SK-N-SH (cell line): Measurements from ENCODE around the gene CEP170B. TPM values are rescaled to one million over a fixed set of nuclear protein-coding genes. Genes with fewer than 3 reads are reported as not detected.

Experiments used
- CTCF ChIA-PET: fragments of 300-600, 350-600 bp; formaldehyde crosslinking; extraction: SDS; loops from one replicate; lab custom pipeline; 2021; lab: Yijun Ruan, JAX
- POLR2A ChIA-PET: fragments of 350-600 bp; sonication (Branson Sonifier 250); formaldehyde crosslinking; extraction: SDS; loops from one replicate; lab custom pipeline; 2020; ENCODE audit warnings: antibody characterized with exemption, inconsistent platforms; lab: Yijun Ruan, JAX
- DNase-seq: peaks from one replicate; pipeline ENCODE4 v3.0.0; 2012
- H2AFZ ChIP-seq: fragments of 200-600 bp; sonication (generic); 2 replicates; pipeline ENCODE4 v1.8.1; 2016; ENCODE audit warnings: antibody characterized with exemption, mild to moderate bottlenecking, low read depth
- H3F3A ChIP-seq: fragments of 200-600 bp; sonication (generic); replicated peaks from 2 replicates; pipeline ENCODE3; 2016; ENCODE audit warnings: antibody characterized with exemption, mild to moderate bottlenecking; ENCODE audit not compliant: insufficient read depth
- H3K27ac ChIP-seq, 2 experiments: fragments of 200-500 bp in 1 of 2; fragments of 200-600 bp in 1 of 2; sonication (Bioruptor generic) in 1 of 2; sonication (generic), shearing (Covaris generic) in 1 of 2; 2 replicates each; pipeline versions ENCODE4 v1.5.1 to v1.6.1; 2014 to 2016; ENCODE audit warnings: low read depth in 2 of 2, inconsistent platforms in 1 of 2, low read length in 1 of 2, mild to moderate bottlenecking in 1 of 2, mixed read lengths in 1 of 2
- H3K27me3 ChIP-seq: fragments of 200-600 bp; sonication (generic), shearing (Covaris generic); 2 replicates; pipeline ENCODE4 v1.6.1; 2016; ENCODE audit warnings: mixed run types; ENCODE audit not compliant: insufficient read depth
- H3K36me3 ChIP-seq, 2 experiments: fragments of 200-500 bp in 1 of 2; fragments of 200-600 bp in 1 of 2; sonication (Bioruptor generic) in 1 of 2; sonication (generic) in 1 of 2; replicated peaks in 1 of 2; 2 replicates each; pipeline versions ENCODE3 to v1.5.1; 2014 to 2016; ENCODE audit warnings: low read length in 1 of 2, mild to moderate bottlenecking in 1 of 2; ENCODE audit not compliant: insufficient read depth in 2 of 2, control insufficient read depth in 1 of 2
- H3K4me1 ChIP-seq, 2 experiments: fragments of 200-500 bp in 1 of 2; fragments of 200-600 bp in 1 of 2; sonication (Bioruptor generic) in 1 of 2; sonication (generic), shearing (Covaris generic) in 1 of 2; 2 replicates each; pipeline versions ENCODE4 v1.5.1 to v1.6.1; 2014 to 2016; ENCODE audit warnings: low read depth in 1 of 2, low read length in 1 of 2, mixed run types in 1 of 2; ENCODE audit not compliant: insufficient read depth in 2 of 2, control insufficient read depth in 1 of 2
- H3K4me2 ChIP-seq: fragments of 200-600 bp; sonication (generic), shearing (Covaris generic); 2 replicates; pipeline ENCODE4 v1.6.1; 2017; ENCODE audit warnings: mixed run types
- H3K4me3 ChIP-seq, 2 experiments: fragments of 200-500 bp in 1 of 2; fragments of 200-600 bp in 1 of 2; sonication (Bioruptor generic) in 1 of 2; sonication (generic), shearing (Covaris generic) in 1 of 2; 2 replicates each; pipeline versions ENCODE4 v1.5.1 to v1.8.1; 2014 to 2016; ENCODE audit warnings: low read depth in 2 of 2, inconsistent platforms in 1 of 2, low read length in 1 of 2, mild to moderate bottlenecking in 1 of 2, mixed read lengths in 1 of 2, moderate library complexity in 1 of 2
- H3K79me2 ChIP-seq: fragments of 200-600 bp; sonication (generic); 2 replicates; pipeline ENCODE4 v1.8.1; 2017; ENCODE audit warnings: mild to moderate bottlenecking; ENCODE audit not compliant: insufficient read depth
- H3K9ac ChIP-seq: fragments of 200-600 bp; sonication (generic); 2 replicates; pipeline ENCODE4 v1.6.1; 2017; ENCODE audit warnings: mixed run types
- H3K9me2 ChIP-seq: fragments of 200-600 bp; sonication (generic); 2 replicates; pipeline ENCODE4 v1.6.1; 2017; ENCODE audit warnings: mixed run types
- H3K9me3 ChIP-seq: fragments of 200-600 bp; sonication (generic); 2 replicates; pipeline ENCODE4 v1.6.1; 2017; ENCODE audit warnings: mixed run types, mild to moderate bottlenecking, moderate library complexity
- H4K20me1 ChIP-seq: fragments of 200-600 bp; sonication (generic); 2 replicates; pipeline ENCODE4 v1.6.1; 2017; ENCODE audit warnings: mild to moderate bottlenecking, mixed run types; ENCODE audit not compliant: insufficient read depth
- CHD2 ChIP-seq: fragments of 150-350 bp; IDR thresholded peaks from 2 replicates; pipeline ENCODE4 v1.6.1; 2018; ENCODE audit warnings: low read length; ENCODE audit not compliant: partially characterized antibody
- EP300 ChIP-seq, 2 experiments: IDR thresholded peaks; 2 replicates each; pipeline versions ENCODE4 v1.4.0 to v1.6.1; 2012; ENCODE audit warnings: borderline replicate concordance in 1 of 2, low read depth in 1 of 2, low read length in 1 of 2
- EZH2phosphoT487 ChIP-seq: fragments of 200-600 bp; sonication (generic); IDR thresholded peaks from 2 replicates; pipeline ENCODE4 v1.6.1; 2017; ENCODE audit warnings: low read depth, mixed run types, mild to moderate bottlenecking, antibody characterized with exemption, moderate library complexity, borderline replicate concordance
- MEF2A ChIP-seq: IDR thresholded peaks from 2 replicates; pipeline ENCODE4 v1.4.0; 2012; ENCODE audit warnings: low read depth, borderline replicate concordance
- RAD21 ChIP-seq: IDR thresholded peaks from 2 replicates; pipeline ENCODE4 v1.6.1; 2012; ENCODE audit warnings: mild to moderate bottlenecking, low read length
- RXRA ChIP-seq: IDR thresholded peaks from 2 replicates; pipeline ENCODE4 v1.4.0; 2012; ENCODE audit warnings: low read depth, mild to moderate bottlenecking, borderline replicate concordance
- SIN3A ChIP-seq: IDR thresholded peaks from 2 replicates; pipeline ENCODE4 v1.6.1; 2012; ENCODE audit warnings: low read depth, mild to moderate bottlenecking, low read length, moderate library complexity, borderline replicate concordance
- TAF1 ChIP-seq: IDR thresholded peaks from 2 replicates; pipeline ENCODE4 v1.6.1; 2012; ENCODE audit warnings: low read depth, mild to moderate bottlenecking, low read length, moderate library complexity, borderline replicate concordance
- TCF12 ChIP-seq: IDR thresholded peaks from 2 replicates; pipeline ENCODE4 v1.4.0; 2012
- YY1 ChIP-seq: IDR thresholded peaks from 2 replicates; pipeline ENCODE4 v1.4.0; 2012; ENCODE audit warnings: low read depth, mild to moderate bottlenecking
- WGBS: methylation state at CpG from one replicate; pipeline ENCODE4 v1.1.6; 2017; ENCODE audit warnings: low lambda C conversion rate; 5-methylcytosine and 5-hydroxymethylcytosine counted together
- polyA plus RNA-seq, 3 experiments: library from polyadenylated mRNA; depleted of rRNA; stranded (reverse); fragments of >200 nt; gene quantifications; 2 replicates each; pipeline ENCODE4 v1.2.3, GENCODE V29; 2012
- TF ChIP-seq, protein P1 (sequence below): IDR thresholded peaks from 2 replicates; pipeline ENCODE4 v1.4.0; 2012; ENCODE audit warnings: low read depth
- TF ChIP-seq, protein P2 (sequence below): IDR thresholded peaks from 2 replicates; pipeline ENCODE4; 2012
- TF ChIP-seq, protein P3 (sequence below): IDR thresholded peaks from 2 replicates; pipeline ENCODE4 v1.6.1; 2012; ENCODE audit warnings: mild to moderate bottlenecking, low read depth, low read length, moderate library complexity
- TF ChIP-seq, protein P4 (sequence below): fragments of 150-350 bp; IDR thresholded peaks from 2 replicates; pipeline ENCODE4 v1.6.1; 2016; ENCODE audit warnings: mild to moderate bottlenecking, low read depth, low read length

Gene CEP170B
- polyA plus RNA-seq, 1 of the 3 experiments (the other 2 are of a cell fraction), result 11.0 TPM

DNA sequence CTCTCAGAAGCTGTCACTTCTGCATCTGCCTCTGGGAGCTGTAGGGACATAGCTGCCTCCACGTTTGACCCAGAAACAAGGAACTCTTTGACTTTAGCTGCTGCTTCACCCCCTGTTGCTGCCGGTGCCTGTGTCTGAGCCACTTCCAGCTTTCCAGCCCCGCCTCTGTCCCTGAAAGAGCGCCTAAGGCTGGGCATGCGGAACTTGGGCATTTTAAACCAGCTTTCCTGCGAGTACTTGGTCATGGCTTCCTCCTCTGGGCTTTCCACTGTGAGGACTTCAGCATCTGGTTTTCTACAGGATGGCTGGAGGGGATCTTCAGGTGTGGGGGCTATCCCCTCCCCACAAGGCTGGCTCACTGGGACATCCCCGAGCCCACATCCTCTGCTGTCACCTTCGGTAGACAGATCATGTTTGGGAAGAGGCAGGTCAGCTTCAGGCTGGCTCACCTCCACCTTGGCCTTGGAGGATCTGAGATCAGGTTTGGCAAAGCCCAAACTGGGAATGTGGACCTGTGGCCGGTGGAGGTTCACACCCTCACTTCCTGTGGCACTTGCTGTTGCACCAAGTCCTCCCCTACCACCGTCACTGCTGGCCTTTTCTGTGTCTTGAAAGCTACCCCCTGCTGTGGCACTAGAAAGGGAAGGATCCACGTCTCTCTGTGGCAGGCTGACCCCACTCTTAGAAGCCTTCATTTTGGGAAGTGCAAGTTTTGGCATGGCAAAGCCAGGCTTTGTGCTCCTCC is 74.8 kb downstream of the CEP170B start (continued):
- TF ChIP-seq, protein P1, sequence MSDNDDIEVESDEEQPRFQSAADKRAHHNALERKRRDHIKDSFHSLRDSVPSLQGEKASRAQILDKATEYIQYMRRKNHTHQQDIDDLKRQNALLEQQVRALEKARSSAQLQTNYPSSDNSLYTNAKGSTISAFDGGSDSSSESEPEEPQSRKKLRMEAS, result no peak
- TF ChIP-seq RAD21 (no peak), TAF1 (no peak), EZH2phosphoT487 (no peak), CHD2 (no peak), RXRA (no peak), EP300 (IDR thresholded peaks at IDR 0.05; ENCODE audit: borderline replicate concordance in 1 of 2, low read depth in 1 of 2, low read length in 1 of 2) (no peak), YY1 (no peak)
- TF ChIP-seq, protein P2, sequence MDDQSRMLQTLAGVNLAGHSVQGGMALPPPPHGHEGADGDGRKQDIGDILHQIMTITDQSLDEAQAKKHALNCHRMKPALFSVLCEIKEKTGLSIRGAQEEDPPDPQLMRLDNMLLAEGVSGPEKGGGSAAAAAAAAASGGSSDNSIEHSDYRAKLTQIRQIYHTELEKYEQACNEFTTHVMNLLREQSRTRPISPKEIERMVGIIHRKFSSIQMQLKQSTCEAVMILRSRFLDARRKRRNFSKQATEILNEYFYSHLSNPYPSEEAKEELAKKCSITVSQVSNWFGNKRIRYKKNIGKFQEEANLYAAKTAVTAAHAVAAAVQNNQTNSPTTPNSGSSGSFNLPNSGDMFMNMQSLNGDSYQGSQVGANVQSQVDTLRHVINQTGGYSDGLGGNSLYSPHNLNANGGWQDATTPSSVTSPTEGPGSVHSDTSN, result no peak
- TF ChIP-seq, protein P3, sequence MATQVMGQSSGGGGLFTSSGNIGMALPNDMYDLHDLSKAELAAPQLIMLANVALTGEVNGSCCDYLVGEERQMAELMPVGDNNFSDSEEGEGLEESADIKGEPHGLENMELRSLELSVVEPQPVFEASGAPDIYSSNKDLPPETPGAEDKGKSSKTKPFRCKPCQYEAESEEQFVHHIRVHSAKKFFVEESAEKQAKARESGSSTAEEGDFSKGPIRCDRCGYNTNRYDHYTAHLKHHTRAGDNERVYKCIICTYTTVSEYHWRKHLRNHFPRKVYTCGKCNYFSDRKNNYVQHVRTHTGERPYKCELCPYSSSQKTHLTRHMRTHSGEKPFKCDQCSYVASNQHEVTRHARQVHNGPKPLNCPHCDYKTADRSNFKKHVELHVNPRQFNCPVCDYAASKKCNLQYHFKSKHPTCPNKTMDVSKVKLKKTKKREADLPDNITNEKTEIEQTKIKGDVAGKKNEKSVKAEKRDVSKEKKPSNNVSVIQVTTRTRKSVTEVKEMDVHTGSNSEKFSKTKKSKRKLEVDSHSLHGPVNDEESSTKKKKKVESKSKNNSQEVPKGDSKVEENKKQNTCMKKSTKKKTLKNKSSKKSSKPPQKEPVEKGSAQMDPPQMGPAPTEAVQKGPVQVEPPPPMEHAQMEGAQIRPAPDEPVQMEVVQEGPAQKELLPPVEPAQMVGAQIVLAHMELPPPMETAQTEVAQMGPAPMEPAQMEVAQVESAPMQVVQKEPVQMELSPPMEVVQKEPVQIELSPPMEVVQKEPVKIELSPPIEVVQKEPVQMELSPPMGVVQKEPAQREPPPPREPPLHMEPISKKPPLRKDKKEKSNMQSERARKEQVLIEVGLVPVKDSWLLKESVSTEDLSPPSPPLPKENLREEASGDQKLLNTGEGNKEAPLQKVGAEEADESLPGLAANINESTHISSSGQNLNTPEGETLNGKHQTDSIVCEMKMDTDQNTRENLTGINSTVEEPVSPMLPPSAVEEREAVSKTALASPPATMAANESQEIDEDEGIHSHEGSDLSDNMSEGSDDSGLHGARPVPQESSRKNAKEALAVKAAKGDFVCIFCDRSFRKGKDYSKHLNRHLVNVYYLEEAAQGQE, result no peak

DNA sequence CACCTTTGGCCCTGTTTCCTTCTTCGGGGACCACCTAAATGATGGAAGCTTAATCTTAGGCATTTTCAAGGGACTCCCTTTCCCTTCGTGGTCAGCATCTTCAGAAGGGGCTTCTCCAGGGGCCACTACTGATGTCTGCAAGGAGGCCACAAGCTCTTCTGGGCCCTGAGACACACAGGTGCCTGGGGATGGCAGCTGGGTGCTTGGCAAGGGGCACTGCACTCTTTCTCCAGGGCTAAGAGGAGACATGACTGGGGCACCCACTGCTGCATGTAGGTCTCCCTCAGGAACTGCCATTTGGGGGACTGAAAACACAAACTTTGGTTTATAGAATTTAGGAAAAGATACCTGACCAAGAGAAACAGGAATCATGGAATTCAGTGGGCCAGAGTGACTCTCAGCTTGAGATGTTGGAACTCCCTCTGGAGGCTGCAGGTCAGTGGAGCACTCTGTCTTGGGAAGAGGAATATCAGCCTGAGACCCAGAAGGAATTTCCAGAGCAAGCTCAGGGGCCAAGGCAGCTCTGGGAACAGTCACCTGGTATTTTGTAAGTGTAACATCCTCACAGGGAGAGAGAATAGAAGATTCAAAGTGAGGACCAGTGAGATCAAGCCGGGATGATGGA is 75.6 kb downstream of the CEP170B start:
- Histone ChIP-seq H3K9ac (no peak overlapping the region), H3F3A (peaks cover 3% of the 10 kb centered on the region), H3K36me3 (peaks cover 7 to 24% of the 10 kb centered on the region in 2 experiments), H3K27me3 (no peaks in the 10 kb centered on the region), H3K79me2 (no peaks in the 10 kb centered on the region), H3K9me2 (no peaks in the 10 kb centered on the region), H4K20me1 (no peaks in the 10 kb centered on the region), H3K4me1 (no peaks in the 10 kb centered on the region), H3K9me3 (no peaks in the 10 kb centered on the region), H3K4me2 (no peak overlapping the region), H3K27ac (no peak overlapping the region), H3K4me3 (no peak overlapping the region), H2AFZ (no peak overlapping the region)
- WGBS, result 69% methylated on average over 3 of the region's 3 CpGs
- CTCF ChIA-PET, result interaction anchor here (1.5 to 2.4 kb wide), 4 partner anchors 23 to 105 kb away, joined by 3 to 12 read pairs (median 6); no protein-coding TSS in a partner anchor
- POLR2A ChIA-PET, result no interaction called here
- TF ChIP-seq MEF2A (no peak), RAD21 (peak; percentile 8; the same call in 1 of the 2 replicates), SIN3A (no peak), TCF12 (no peak)
- TF ChIP-seq, protein P4, sequence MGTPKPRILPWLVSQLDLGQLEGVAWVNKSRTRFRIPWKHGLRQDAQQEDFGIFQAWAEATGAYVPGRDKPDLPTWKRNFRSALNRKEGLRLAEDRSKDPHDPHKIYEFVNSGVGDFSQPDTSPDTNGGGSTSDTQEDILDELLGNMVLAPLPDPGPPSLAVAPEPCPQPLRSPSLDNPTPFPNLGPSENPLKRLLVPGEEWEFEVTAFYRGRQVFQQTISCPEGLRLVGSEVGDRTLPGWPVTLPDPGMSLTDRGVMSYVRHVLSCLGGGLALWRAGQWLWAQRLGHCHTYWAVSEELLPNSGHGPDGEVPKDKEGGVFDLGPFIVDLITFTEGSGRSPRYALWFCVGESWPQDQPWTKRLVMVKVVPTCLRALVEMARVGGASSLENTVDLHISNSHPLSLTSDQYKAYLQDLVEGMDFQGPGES, result no peak
- TF ChIP-seq, protein P1, result no peak
- TF ChIP-seq, protein P3, result no peak
- no peak for DNase-seq
